Measurements from ENCODE around the gene EHF. TPM values are rescaled to one million over a fixed set of nuclear protein-coding genes. Genes with fewer than 3 reads are reported as not detected.
A peak's percentile ranks its signal among the peaks of the same experiment; 100 is the strongest.

Gene EHF
- total RNA-seq, 2 donors from 2014 or later: 0.78 TPM; not detected in 1

DNA sequence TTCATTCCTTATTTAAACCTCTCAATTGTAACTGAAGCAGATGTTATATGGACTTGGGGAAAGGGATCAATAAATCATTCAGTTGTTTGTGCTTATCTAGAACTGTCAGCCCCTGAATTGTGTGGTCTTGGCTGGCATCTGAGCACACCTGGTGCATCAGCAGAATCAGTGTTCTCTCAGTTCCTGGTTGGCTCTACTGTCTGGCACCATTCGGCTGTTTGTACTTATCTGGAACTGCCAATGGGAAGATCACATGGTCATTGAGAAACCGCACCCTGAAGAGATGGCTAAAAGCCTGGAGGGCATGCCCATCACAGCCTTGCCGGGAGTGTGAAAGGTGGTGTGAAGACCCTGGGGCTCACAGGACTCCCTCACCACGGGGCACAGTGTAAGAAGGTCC lies 37.1 kb upstream of the EHF start:
- TF ChIP-seq, protein P1, sequence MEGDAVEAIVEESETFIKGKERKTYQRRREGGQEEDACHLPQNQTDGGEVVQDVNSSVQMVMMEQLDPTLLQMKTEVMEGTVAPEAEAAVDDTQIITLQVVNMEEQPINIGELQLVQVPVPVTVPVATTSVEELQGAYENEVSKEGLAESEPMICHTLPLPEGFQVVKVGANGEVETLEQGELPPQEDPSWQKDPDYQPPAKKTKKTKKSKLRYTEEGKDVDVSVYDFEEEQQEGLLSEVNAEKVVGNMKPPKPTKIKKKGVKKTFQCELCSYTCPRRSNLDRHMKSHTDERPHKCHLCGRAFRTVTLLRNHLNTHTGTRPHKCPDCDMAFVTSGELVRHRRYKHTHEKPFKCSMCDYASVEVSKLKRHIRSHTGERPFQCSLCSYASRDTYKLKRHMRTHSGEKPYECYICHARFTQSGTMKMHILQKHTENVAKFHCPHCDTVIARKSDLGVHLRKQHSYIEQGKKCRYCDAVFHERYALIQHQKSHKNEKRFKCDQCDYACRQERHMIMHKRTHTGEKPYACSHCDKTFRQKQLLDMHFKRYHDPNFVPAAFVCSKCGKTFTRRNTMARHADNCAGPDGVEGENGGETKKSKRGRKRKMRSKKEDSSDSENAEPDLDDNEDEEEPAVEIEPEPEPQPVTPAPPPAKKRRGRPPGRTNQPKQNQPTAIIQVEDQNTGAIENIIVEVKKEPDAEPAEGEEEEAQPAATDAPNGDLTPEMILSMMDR (IDR thresholded peaks at IDR 0.05): no peak
- Histone ChIP-seq H3K36me3 (no peaks in the 10 kb centered on the region), H3K9me3 (no peaks in the 10 kb centered on the region), H3K4me1 (peaks cover 0 to 8% of the 10 kb centered on the region in 2 donors), H3K4me3 (no peak overlapping the region), H3K27ac (no peak overlapping the region), H3K27me3 (no peaks in the 10 kb centered on the region)
- no peak for DNase-seq (ENCODE audit: low spot score)

DNA sequence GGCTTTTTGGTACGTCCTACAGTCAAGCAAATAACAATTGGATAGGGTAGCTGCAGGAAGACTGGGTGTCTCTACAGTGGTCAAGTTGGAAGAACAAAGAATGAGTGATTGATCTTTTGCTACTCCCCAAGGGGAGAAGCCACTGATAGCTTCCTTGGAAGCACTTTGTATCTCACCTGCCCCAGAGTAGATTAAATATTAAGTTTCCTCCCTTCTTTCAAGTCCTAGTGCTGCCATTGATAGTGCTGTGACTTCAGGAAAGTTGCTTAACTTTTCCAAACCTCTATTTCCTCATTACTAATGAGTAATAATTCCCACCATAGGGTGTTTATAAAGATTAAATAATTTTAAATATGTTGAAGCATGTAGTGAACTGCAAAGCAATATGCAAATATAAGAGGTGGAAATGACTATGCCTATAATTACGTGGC lies 35.6 kb upstream of the EHF start:
- Histone ChIP-seq H3K4me3 (no peak overlapping the region), H3K27ac (no peak overlapping the region), H3K4me1 (peaks cover 0 to 8% of the 10 kb centered on the region in 2 donors), H3K9me3 (no peaks in the 10 kb centered on the region), H3K36me3 (no peaks in the 10 kb centered on the region), H3K27me3 (no peaks in the 10 kb centered on the region)
- no peak for DNase-seq (ENCODE audit: low spot score)
- TF ChIP-seq, protein P1 (IDR thresholded peaks at IDR 0.05): no peak

DNA sequence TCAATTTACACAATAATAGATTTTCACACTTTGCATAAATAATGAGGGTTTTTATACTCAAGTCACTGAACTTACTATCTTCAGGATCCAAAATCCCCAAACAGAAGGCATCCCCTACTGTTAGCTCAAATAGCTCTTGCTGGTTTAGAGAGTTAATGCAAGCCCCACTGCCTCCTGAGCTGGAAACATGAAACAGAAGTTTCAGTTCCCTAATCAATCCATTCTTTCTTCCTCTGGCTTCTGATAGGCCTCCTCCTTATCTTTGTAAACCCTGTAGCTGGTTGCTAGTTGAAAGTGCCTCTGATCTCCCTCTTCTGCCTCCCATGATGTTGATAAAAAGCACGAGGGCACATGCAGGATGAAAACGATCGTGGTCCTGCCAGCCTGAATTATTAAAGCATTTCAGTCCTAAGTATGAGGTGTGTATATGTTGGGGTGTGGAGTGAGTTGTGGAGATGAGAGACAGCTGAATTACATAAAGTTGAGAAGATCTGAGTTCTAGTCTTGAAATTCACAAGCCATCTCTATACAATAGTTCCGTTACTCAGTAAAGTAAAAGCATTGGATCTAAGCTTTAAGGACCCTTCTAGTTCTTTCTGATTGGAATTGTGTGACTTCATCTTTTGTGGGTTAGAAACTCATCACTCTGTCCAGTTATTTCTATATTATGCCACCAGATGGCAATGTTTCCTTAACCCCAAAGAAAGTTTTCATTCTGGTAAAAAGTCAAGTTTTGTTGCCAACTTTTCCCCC lies 35.0 kb upstream of the EHF start:
- DNase-seq (ENCODE audit: low spot score): no peak
- TF ChIP-seq, protein P1 (IDR thresholded peaks at IDR 0.05): peak; percentile 50 to 81
- Histone ChIP-seq H3K4me1 (peaks cover 0 to 8% of the 10 kb centered on the region in 2 donors), H3K4me3 (no peak overlapping the region), H3K27ac (no peak overlapping the region), H3K9me3 (no peaks in the 10 kb centered on the region), H3K27me3 (no peaks in the 10 kb centered on the region), H3K36me3 (no peaks in the 10 kb centered on the region)

DNA sequence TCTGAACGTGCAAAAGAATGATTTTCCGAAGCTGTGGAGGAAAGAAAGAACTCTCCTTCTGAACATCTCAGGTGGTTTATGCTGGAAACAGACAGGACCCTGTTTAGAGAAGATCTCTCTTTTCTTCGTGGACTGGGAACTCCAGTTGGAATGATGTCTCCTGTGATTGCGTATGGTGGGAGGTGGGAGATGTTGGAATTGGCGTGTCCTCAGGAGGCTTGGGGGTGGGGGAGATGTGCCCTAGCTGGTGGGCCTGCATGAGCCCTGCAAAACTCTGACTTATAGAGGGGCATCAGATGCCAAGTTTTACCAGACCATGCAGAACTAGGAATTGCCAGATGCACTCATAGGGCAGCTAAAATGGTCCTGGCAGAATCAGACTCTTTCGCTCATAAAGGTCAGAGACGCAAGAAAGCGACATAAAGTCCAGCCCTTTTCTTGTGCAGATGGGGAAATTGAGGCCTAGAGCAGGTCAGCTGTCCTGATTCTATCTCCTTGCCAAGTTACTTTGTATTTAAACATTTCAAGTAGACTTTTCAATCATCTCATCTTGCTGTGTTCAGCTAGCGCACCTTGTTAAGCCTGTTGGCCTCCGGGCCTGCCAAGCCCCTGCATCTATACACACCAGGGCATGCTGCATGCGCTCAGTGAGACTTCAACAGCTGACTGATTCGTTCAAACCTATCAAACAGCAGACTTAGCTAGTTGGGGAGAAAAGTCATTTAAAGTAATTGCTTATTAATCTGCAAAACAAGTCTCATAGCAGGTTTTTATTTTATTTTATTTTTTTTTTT lies 34.2 kb upstream of the EHF start:
- TF ChIP-seq, protein P1 (IDR thresholded peaks at IDR 0.05): peak in 1 of 2 donors; percentile 30
- no peaks in the 10 kb centered on the region for H3K36me3 ChIP-seq
- DNase-seq (ENCODE audit: low spot score): no peak
- no peak overlapping the region for H3K27ac ChIP-seq
- no peaks in the 10 kb centered on the region for H3K9me3 ChIP-seq
- H3K4me1 ChIP-seq: peaks cover 0 to 8% of the 10 kb centered on the region in 2 donors
- no peaks in the 10 kb centered on the region for H3K27me3 ChIP-seq
- no peak overlapping the region for H3K4me3 ChIP-seq

DNA sequence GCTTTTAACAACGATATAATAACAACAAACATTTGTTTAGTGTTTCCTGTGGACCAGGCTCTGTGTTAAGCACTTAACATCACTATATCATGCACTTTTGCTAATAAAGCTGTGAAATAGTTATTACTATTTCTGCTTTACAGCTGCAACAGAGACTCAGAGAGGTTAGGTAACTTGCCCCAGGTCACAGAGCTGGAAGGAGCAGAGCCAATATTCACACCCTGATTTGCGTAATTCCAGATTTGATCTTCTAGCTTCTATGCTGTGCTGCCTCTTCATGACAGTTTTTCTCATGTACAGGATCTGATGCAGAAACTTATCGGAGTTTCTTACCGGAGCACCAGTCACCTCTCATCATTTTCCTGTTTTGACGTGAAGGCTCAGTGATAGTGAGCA lies 33.6 kb upstream of the EHF start:
- Histone ChIP-seq H3K36me3 (no peaks in the 10 kb centered on the region), H3K4me1 (peaks cover 0 to 8% of the 10 kb centered on the region in 2 donors), H3K27ac (no peak overlapping the region), H3K4me3 (no peak overlapping the region), H3K9me3 (no peaks in the 10 kb centered on the region), H3K27me3 (no peaks in the 10 kb centered on the region)
- TF ChIP-seq, protein P1 (IDR thresholded peaks at IDR 0.05): no peak
- DNase-seq (ENCODE audit: low spot score): no peak

All from right atrium auricular region (tissue), 2 donors.